Measurements from ENCODE around the gene GOSR1. TPM values are rescaled to one million over a fixed set of nuclear protein-coding genes. Genes with fewer than 3 reads are reported as not detected.

Gene GOSR1
- total RNA-seq, 2 donors from 2014 or later, result 50.8 to 57.3 TPM

DNA sequence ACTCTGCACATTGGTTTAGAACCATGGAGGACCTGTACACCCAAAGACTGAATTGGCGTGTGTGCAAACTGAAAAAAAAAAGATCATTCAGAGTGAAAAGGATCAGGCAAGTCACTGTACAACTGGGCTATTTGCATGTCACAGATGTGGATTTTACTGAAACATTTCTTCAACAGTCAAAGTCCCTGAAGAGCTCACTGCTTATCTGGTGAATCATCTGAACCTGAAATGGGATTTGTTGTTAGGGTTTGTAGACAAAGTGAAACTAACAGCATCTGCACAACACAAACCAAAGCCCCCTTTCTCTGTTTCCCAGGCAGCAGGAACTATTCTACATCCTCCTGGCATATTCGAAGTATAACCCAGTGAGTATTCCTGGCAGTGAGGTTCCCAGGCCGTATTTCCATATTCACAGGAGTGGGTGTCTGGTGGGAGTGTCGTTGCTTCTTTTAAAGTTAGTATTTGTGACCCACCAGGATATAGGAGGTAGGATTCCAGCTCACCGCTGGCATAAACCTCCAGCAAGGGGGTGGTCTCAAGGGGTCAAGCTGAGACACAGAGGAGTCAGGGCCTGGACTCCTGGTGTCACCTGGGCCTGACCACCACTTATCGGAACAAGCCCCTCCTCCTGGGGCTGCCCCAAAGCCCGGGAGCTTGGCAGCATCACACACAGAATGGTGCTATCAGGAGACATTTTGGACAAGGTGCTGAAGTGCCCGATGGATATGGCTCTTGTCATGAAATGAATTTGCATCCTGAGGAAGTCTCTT lies 80.9 kb downstream of the GOSR1 start:
- H3K4me3 ChIP-seq (ENCODE audit: low read length), result no peak overlapping the region
- DNase-seq, result no peak
- peaks cover 3% of the 10 kb centered on the region for H3K4me1 Mint-ChIP-seq
- H3K36me3 ChIP-seq (ENCODE audit: control insufficient read depth, insufficient read depth, low read length), result no peaks in the 10 kb centered on the region
- H3K4me1 ChIP-seq (ENCODE audit: control insufficient read depth, insufficient read depth, low read length), result no peaks in the 10 kb centered on the region
- no peak overlapping the region for H3K27ac ChIP-seq (ENCODE audit: low read depth, low read length)
- H3K36me3 Mint-ChIP-seq (ENCODE audit: low read depth), result no peaks in the 10 kb centered on the region
- no peak for TF ChIP-seq CTCF (conservative IDR thresholded peaks at IDR 0.05)
- no peak overlapping the region for H3K4me3 Mint-ChIP-seq
- H3K9ac ChIP-seq (ENCODE audit: extremely low read depth, low read length, poor library complexity, severe bottlenecking), result no peak overlapping the region
- no peaks in the 10 kb centered on the region for H3K9me3 Mint-ChIP-seq
- H3K9me3 ChIP-seq (ENCODE audit: control insufficient read depth, low read length), result no peaks in the 10 kb centered on the region
- no peaks in the 10 kb centered on the region for H3K27me3 ChIP-seq (ENCODE audit: control insufficient read depth, insufficient read depth, low read length, poor library complexity, severe bottlenecking)
- peaks cover 4% of the 10 kb centered on the region for H3K27me3 Mint-ChIP-seq (ENCODE audit: insufficient read depth)
- H3K27ac Mint-ChIP-seq, result no peak overlapping the region
- 88 to 99% methylated on average over 5 to 8 of the region's 8 CpGs for WGBS, 2 experiments (ENCODE audit: insufficient coverage in 1 of 2, insufficient read length in 1 of 2)

- H3K36me3 Mint-ChIP-seq (ENCODE audit: low read depth), result no peaks in the 10 kb centered on the region
- WGBS, 2 experiments (ENCODE audit: insufficient coverage in 1 of 2, insufficient read length in 1 of 2), result 91 to 93% methylated on average over 15 to 21 of the region's 22 CpGs
- peak; percentile 49 for DNase-seq
- no peak for TF ChIP-seq CTCF (conservative IDR thresholded peaks at IDR 0.05)
- peaks cover 11% of the 10 kb centered on the region for H3K4me1 Mint-ChIP-seq
- Histone ChIP-seq H3K4me3 (ENCODE audit: low read length) (no peak overlapping the region), H3K4me1 (ENCODE audit: control insufficient read depth, insufficient read depth, low read length) (no peaks in the 10 kb centered on the region), H3K9me3 (ENCODE audit: control insufficient read depth, low read length) (no peaks in the 10 kb centered on the region), H3K36me3 (ENCODE audit: control insufficient read depth, insufficient read depth, low read length) (no peaks in the 10 kb centered on the region), H3K27me3 (ENCODE audit: control insufficient read depth, insufficient read depth, low read length, poor library complexity, severe bottlenecking) (no peaks in the 10 kb centered on the region), H3K9ac (ENCODE audit: extremely low read depth, low read length, poor library complexity, severe bottlenecking) (no peak overlapping the region), H3K27ac (ENCODE audit: low read depth, low read length) (no peak overlapping the region)
- H3K4me3 Mint-ChIP-seq, result no peak overlapping the region
- peaks cover 4% of the 10 kb centered on the region for H3K27me3 Mint-ChIP-seq (ENCODE audit: insufficient read depth)
- H3K9me3 Mint-ChIP-seq, result no peaks in the 10 kb centered on the region
- no peak overlapping the region for H3K27ac Mint-ChIP-seq
Measured at GRCh38 chr17:30558686-30559545, 81.7 kb downstream of the GOSR1 start.

- peak; percentile 35 for DNase-seq
- Mint-ChIP-seq H3K27me3 (ENCODE audit: insufficient read depth) (peaks cover 4% of the 10 kb centered on the region), H3K4me1 (peaks cover 17% of the 10 kb centered on the region), H3K27ac (no peak overlapping the region), H3K9me3 (no peaks in the 10 kb centered on the region), H3K4me3 (no peak overlapping the region), H3K36me3 (ENCODE audit: low read depth) (no peaks in the 10 kb centered on the region)
- no peak overlapping the region for H3K4me3 ChIP-seq (ENCODE audit: low read length)
- no peaks in the 10 kb centered on the region for H3K27me3 ChIP-seq (ENCODE audit: control insufficient read depth, insufficient read depth, low read length, poor library complexity, severe bottlenecking)
- no peak for TF ChIP-seq CTCF (conservative IDR thresholded peaks at IDR 0.05)
- WGBS, 2 experiments (ENCODE audit: insufficient coverage in 1 of 2, insufficient read length in 1 of 2), result 96 to 97% methylated on average over 6 to 7 of the region's 7 CpGs
- H3K27ac ChIP-seq (ENCODE audit: low read depth, low read length), result no peak overlapping the region
- no peak overlapping the region for H3K9ac ChIP-seq (ENCODE audit: extremely low read depth, low read length, poor library complexity, severe bottlenecking)
- no peaks in the 10 kb centered on the region for H3K4me1 ChIP-seq (ENCODE audit: control insufficient read depth, insufficient read depth, low read length)
- H3K9me3 ChIP-seq (ENCODE audit: control insufficient read depth, low read length), result no peaks in the 10 kb centered on the region
- H3K36me3 ChIP-seq (ENCODE audit: control insufficient read depth, insufficient read depth, low read length), result no peaks in the 10 kb centered on the region
Measured at GRCh38 chr17:30559656-30560055, 82.4 kb downstream of the GOSR1 start.

All from endodermal cell (in vitro differentiated cells).